HG03196 (cell line): ENCODE results near the gene ZBED4.

ENCODE experiments used
- ATAC-seq: cut with Tn5 transposase; IDR thresholded peaks from one replicate; pipeline ENCODE4 v1.9.1; 2021; ENCODE audit not compliant: unreplicated experiment

The ZBED4 gene

GRCh38 chr22:49853981-49854831 is 562 bp downstream of the ZBED4 start:
- peak; percentile 24 for ATAC-seq

GRCh38 chr22:49855251-49855911 is 1.7 kb downstream of the ZBED4 start:
- no peak for ATAC-seq

- ATAC-seq, result no peak
Measured at GRCh38 chr22:49856343-49856742, 2.7 kb downstream of the ZBED4 start.

GRCh38 chr22:49856766-49857618 is 3.3 kb downstream of the ZBED4 start:
- ATAC-seq, result no peak

GRCh38 chr22:49858827-49859226 is 5.2 kb downstream of the ZBED4 start:
- no peak for ATAC-seq

- no peak for ATAC-seq
Measured at GRCh38 chr22:49861642-49862495, 8.2 kb downstream of the ZBED4 start.

GRCh38 chr22:49862496-49862776 is 8.8 kb downstream of the ZBED4 start:
- ATAC-seq, result no peak

- no peak for ATAC-seq
Measured at GRCh38 chr22:49863931-49864330, 10.3 kb downstream of the ZBED4 start.

GRCh38 chr22:49865156-49865555 is 11.5 kb downstream of the ZBED4 start:
- no peak for ATAC-seq

GRCh38 chr22:49866134-49866533 is 12.5 kb downstream of the ZBED4 start:
- no peak for ATAC-seq

- no peak for ATAC-seq
Measured at GRCh38 chr22:49866646-49867045, 13.0 kb downstream of the ZBED4 start.

GRCh38 chr22:49867303-49868265 is 13.9 kb downstream of the ZBED4 start:
- ATAC-seq, result no peak

GRCh38 chr22:49869086-49869830 is 15.6 kb downstream of the ZBED4 start:
- ATAC-seq, result no peak

GRCh38 chr22:49869845-49870712 is 16.4 kb downstream of the ZBED4 start:
- no peak for ATAC-seq

GRCh38 chr22:49871482-49871881 is 17.8 kb downstream of the ZBED4 start:
- ATAC-seq, result no peak

- no peak for ATAC-seq
Measured at GRCh38 chr22:49872347-49872746, 18.7 kb downstream of the ZBED4 start.

- ATAC-seq, result no peak
Measured at GRCh38 chr22:49873228-49873940, 19.7 kb downstream of the ZBED4 start.
